GM23338 (cell line): ENCODE measurements around the gene NTRK3. TPM values are rescaled to one million over a fixed set of nuclear protein-coding genes. Genes with fewer than 3 reads are reported as not detected.

Experiments
- ATAC-seq: fragments of 200-7000 bp; cut with Tn5 transposase; 3 replicates; pipeline ENCODE4 v1.9.1; 2020
- DNase-seq: peaks from one replicate; pipeline ENCODE4 v3.0.0-alpha.2; 2015; ENCODE audit warnings: low spot score
- H2AFZ ChIP-seq: fragments of 200-600 bp; sonication (generic); 2 replicates; pipeline ENCODE4 v1.8.0; 2016; ENCODE audit warnings: antibody characterized with exemption, mild to moderate bottlenecking, moderate library complexity
- H3F3A ChIP-seq: fragments of 200-600 bp; sonication (generic); replicated peaks from 2 replicates; pipeline ENCODE4 v1.8.0; 2017; ENCODE audit warnings: antibody characterized with exemption, mixed run types, low read depth
- H3K27ac ChIP-seq: fragments of 200-600 bp; sonication (generic); 2 replicates; pipeline ENCODE4 v1.6.1; 2016; ENCODE audit warnings: low read depth
- H3K27me3 ChIP-seq: fragments of 200-600 bp; sonication (generic); 2 replicates; pipeline ENCODE4 v1.8.0; 2016; ENCODE audit warnings: mild to moderate bottlenecking, mixed run types, moderate library complexity; ENCODE audit not compliant: insufficient read depth
- H3K36me3 ChIP-seq: fragments of 200-600 bp; sonication (generic); 2 replicates; pipeline ENCODE4 v1.8.0; 2016; ENCODE audit warnings: mild to moderate bottlenecking; ENCODE audit not compliant: insufficient read depth
- H3K4me1 ChIP-seq: fragments of 200-600 bp; sonication (generic); 2 replicates; pipeline ENCODE4 v1.8.0; 2016; ENCODE audit warnings: mild to moderate bottlenecking, moderate library complexity; ENCODE audit not compliant: insufficient read depth
- H3K4me2 ChIP-seq: fragments of 200-600 bp; sonication (generic); 2 replicates; pipeline ENCODE4 v1.7.1; 2017; ENCODE audit warnings: mixed run types
- H3K4me3 ChIP-seq: fragments of 200-600 bp; sonication (generic); 2 replicates; pipeline ENCODE4 v1.6.1; 2016; ENCODE audit warnings: mixed run types
- H3K79me2 ChIP-seq: fragments of 200-600 bp; sonication (generic); replicated peaks from 2 replicates; pipeline ENCODE4 v1.8.0; 2017; ENCODE audit warnings: mild to moderate bottlenecking; ENCODE audit not compliant: insufficient read depth
- H3K9me2 ChIP-seq: fragments of 200-600 bp; sonication (generic); 2 replicates; pipeline ENCODE4 v1.8.0; 2017; ENCODE audit not compliant: insufficient read depth
- H4K20me1 ChIP-seq: fragments of 200-600 bp; sonication (generic); replicated peaks from 2 replicates; pipeline ENCODE4 v1.8.0; 2017; ENCODE audit warnings: mild to moderate bottlenecking; ENCODE audit not compliant: insufficient read depth
- H3K27ac Mint-ChIP-seq: 2 replicates; pipeline ENCODE4 v1.8.0; 2020; ENCODE audit warnings: inconsistent platforms, mild to moderate bottlenecking, moderate library complexity, mixed read lengths
- H3K27me3 Mint-ChIP-seq: 3 replicates; pipeline ENCODE4 v1.8.0; 2022; ENCODE audit warnings: low read depth, mild to moderate bottlenecking, moderate library complexity, mixed read lengths, inconsistent platforms; ENCODE audit not compliant: insufficient read depth, poor library complexity
- H3K36me3 Mint-ChIP-seq: 3 replicates; pipeline ENCODE4 v1.8.0; 2021; ENCODE audit warnings: low read depth, mild to moderate bottlenecking, inconsistent platforms, moderate library complexity, mixed read lengths
- H3K4me1 Mint-ChIP-seq: 3 replicates; pipeline ENCODE4 v1.8.0; 2020; ENCODE audit warnings: mild to moderate bottlenecking, inconsistent platforms, mixed read lengths
- H3K4me3 Mint-ChIP-seq: 3 replicates; pipeline ENCODE4 v1.8.0; 2021; ENCODE audit warnings: moderate library complexity, mild to moderate bottlenecking, inconsistent platforms, mixed read lengths
- H3K9me3 Mint-ChIP-seq: 3 replicates; pipeline ENCODE4 v1.8.0; 2020; ENCODE audit warnings: moderate library complexity, mild to moderate bottlenecking, inconsistent platforms, mixed read lengths
- EZH2phosphoT487 ChIP-seq: fragments of 200-600 bp; sonication (generic); IDR thresholded peaks from one replicate; pipeline ENCODE4 v1.8.1; 2018; ENCODE audit warnings: antibody characterized with exemption; ENCODE audit not compliant: unreplicated experiment
- JUNB ChIP-seq: IDR thresholded peaks from one replicate; pipeline ENCODE4 v1.6.1; 2016; ENCODE audit warnings: antibody characterized with exemption; ENCODE audit not compliant: unreplicated experiment
- POLR2AphosphoS5 ChIP-seq: IDR thresholded peaks from 2 replicates; pipeline ENCODE4 v1.6.1; 2016; ENCODE audit warnings: antibody characterized with exemption, low read depth
- STAT1 ChIP-seq: IDR thresholded peaks from one replicate; pipeline ENCODE4 v1.6.1; 2016; ENCODE audit warnings: antibody characterized with exemption; ENCODE audit not compliant: unreplicated experiment
- ZNF331 ChIP-seq: fragments of 250-450 bp; sonication (Bioruptor Pico); IDR thresholded peaks from 2 replicates; pipeline ENCODE4 v1.5.0; 2020; ENCODE audit warnings: low read depth, mild to moderate bottlenecking, moderate library complexity
- polyA plus RNA-seq: library from polyadenylated mRNA; unstranded; fragments of >200 nt; fragmentation: Nextera tagmentation; extraction: Ambion mirVana; gene quantifications from 2 replicates; pipeline ENCODE4 v1.2.1, GENCODE V29; 2016
- total RNA-seq: library from RNA; depleted of rRNA; stranded (reverse); fragments of >200 nt; shearing (Covaris generic); gene quantifications from 2 replicates; pipeline ENCODE4 v1.2.3, GENCODE V29; 2014
- TF ChIP-seq, protein P1 (sequence below): fragments of 250-450 bp; sonication (Bioruptor Pico); IDR thresholded peaks from 2 replicates; pipeline ENCODE4 v1.5.0; 2020; ENCODE audit warnings: mild to moderate bottlenecking, moderate library complexity
- TF ChIP-seq, protein P2 (sequence below): IDR thresholded peaks from one replicate; pipeline ENCODE4 v1.6.1; 2018; ENCODE audit warnings: antibody characterized with exemption; ENCODE audit not compliant: unreplicated experiment
- TF ChIP-seq, protein P3 (sequence below), 2 experiments: fragments of 200-600 bp in 1 of 2; sonication (generic) in 1 of 2; conservative IDR thresholded peaks; 2 replicates each; pipeline versions ENCODE4 v1.5.1 to v1.6.1; 2016 to 2017; ENCODE audit warnings: antibody characterized with exemption in 2 of 2, low read depth in 2 of 2, mild to moderate bottlenecking in 2 of 2, moderate library complexity in 1 of 2

NTRK3 gene
- total and polyA plus RNA-seq, 2 experiments from 2014 or later: 3.1 to 5.3 TPM

GRCh38 chr15:88272421-88272820 lies 15.9 kb upstream of the NTRK3 start:
- Mint-ChIP-seq H3K36me3 (no peaks in the 10 kb centered on the region), H3K4me3 (no peak overlapping the region), H3K27ac (no peak overlapping the region), H3K4me1 (peaks cover 3% of the 10 kb centered on the region; the same call in 1 of the 3 replicates), H3K9me3 (no peaks in the 10 kb centered on the region), H3K27me3 (peaks cover 6% of the 10 kb centered on the region)
- Histone ChIP-seq H3K36me3 (no peaks in the 10 kb centered on the region), H2AFZ (no peak overlapping the region), H3K27ac (no peak overlapping the region), H3K4me2 (no peak overlapping the region), H4K20me1 (no peaks in the 10 kb centered on the region), H3K4me3 (no peak overlapping the region), H3K9me2 (no peaks in the 10 kb centered on the region), H3F3A (no peaks in the 10 kb centered on the region), H3K4me1 (no peaks in the 10 kb centered on the region), H3K27me3 (no peaks in the 10 kb centered on the region), H3K79me2 (no peaks in the 10 kb centered on the region)
- ATAC-seq (no peak), DNase-seq (no peak)
- TF ChIP-seq STAT1 (no peak), ZNF331 (CRISPR knock-in tag) (no peak), JUNB (no peak), POLR2AphosphoS5 (no peak), EZH2phosphoT487 (no peak)
- TF ChIP-seq, protein P1, sequence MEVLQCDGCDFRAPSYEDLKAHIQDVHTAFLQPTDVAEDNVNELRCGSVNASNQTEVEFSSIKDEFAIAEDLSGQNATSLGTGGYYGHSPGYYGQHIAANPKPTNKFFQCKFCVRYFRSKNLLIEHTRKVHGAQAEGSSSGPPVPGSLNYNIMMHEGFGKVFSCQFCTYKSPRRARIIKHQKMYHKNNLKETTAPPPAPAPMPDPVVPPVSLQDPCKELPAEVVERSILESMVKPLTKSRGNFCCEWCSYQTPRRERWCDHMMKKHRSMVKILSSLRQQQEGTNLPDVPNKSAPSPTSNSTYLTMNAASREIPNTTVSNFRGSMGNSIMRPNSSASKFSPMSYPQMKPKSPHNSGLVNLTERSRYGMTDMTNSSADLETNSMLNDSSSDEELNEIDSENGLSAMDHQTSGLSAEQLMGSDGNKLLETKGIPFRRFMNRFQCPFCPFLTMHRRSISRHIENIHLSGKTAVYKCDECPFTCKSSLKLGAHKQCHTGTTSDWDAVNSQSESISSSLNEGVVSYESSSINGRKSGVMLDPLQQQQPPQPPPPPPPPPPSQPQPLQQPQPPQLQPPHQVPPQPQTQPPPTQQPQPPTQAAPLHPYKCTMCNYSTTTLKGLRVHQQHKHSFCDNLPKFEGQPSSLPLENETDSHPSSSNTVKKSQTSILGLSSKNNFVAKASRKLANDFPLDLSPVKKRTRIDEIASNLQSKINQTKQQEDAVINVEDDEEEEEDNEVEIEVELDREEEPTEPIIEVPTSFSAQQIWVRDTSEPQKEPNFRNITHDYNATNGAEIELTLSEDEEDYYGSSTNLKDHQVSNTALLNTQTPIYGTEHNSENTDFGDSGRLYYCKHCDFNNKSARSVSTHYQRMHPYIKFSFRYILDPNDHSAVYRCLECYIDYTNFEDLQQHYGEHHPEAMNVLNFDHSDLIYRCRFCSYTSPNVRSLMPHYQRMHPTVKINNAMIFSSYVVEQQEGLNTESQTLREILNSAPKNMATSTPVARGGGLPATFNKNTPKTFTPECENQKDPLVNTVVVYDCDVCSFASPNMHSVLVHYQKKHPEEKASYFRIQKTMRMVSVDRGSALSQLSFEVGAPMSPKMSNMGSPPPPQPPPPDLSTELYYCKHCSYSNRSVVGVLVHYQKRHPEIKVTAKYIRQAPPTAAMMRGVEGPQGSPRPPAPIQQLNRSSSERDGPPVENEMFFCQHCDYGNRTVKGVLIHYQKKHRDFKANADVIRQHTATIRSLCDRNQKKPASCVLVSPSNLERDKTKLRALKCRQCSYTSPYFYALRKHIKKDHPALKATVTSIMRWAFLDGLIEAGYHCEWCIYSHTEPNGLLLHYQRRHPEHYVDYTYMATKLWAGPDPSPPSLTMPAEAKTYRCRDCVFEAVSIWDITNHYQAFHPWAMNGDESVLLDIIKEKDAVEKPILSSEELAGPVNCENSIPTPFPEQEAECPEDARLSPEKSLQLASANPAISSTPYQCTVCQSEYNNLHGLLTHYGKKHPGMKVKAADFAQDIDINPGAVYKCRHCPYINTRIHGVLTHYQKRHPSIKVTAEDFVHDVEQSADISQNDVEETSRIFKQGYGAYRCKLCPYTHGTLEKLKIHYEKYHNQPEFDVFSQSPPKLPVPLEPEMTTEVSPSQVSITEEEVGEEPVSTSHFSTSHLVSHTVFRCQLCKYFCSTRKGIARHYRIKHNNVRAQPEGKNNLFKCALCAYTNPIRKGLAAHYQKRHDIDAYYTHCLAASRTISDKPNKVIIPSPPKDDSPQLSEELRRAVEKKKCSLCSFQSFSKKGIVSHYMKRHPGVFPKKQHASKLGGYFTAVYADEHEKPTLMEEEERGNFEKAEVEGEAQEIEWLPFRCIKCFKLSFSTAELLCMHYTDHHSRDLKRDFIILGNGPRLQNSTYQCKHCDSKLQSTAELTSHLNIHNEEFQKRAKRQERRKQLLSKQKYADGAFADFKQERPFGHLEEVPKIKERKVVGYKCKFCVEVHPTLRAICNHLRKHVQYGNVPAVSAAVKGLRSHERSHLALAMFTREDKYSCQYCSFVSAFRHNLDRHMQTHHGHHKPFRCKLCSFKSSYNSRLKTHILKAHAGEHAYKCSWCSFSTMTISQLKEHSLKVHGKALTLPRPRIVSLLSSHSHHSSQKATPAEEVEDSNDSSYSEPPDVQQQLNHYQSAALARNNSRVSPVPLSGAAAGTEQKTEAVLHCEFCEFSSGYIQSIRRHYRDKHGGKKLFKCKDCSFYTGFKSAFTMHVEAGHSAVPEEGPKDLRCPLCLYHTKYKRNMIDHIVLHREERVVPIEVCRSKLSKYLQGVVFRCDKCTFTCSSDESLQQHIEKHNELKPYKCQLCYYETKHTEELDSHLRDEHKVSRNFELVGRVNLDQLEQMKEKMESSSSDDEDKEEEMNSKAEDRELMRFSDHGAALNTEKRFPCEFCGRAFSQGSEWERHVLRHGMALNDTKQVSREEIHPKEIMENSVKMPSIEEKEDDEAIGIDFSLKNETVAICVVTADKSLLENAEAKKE (CRISPR knock-in tag): no peak
- TF ChIP-seq, protein P2, sequence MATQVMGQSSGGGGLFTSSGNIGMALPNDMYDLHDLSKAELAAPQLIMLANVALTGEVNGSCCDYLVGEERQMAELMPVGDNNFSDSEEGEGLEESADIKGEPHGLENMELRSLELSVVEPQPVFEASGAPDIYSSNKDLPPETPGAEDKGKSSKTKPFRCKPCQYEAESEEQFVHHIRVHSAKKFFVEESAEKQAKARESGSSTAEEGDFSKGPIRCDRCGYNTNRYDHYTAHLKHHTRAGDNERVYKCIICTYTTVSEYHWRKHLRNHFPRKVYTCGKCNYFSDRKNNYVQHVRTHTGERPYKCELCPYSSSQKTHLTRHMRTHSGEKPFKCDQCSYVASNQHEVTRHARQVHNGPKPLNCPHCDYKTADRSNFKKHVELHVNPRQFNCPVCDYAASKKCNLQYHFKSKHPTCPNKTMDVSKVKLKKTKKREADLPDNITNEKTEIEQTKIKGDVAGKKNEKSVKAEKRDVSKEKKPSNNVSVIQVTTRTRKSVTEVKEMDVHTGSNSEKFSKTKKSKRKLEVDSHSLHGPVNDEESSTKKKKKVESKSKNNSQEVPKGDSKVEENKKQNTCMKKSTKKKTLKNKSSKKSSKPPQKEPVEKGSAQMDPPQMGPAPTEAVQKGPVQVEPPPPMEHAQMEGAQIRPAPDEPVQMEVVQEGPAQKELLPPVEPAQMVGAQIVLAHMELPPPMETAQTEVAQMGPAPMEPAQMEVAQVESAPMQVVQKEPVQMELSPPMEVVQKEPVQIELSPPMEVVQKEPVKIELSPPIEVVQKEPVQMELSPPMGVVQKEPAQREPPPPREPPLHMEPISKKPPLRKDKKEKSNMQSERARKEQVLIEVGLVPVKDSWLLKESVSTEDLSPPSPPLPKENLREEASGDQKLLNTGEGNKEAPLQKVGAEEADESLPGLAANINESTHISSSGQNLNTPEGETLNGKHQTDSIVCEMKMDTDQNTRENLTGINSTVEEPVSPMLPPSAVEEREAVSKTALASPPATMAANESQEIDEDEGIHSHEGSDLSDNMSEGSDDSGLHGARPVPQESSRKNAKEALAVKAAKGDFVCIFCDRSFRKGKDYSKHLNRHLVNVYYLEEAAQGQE: no peak
- TF ChIP-seq, protein P3, sequence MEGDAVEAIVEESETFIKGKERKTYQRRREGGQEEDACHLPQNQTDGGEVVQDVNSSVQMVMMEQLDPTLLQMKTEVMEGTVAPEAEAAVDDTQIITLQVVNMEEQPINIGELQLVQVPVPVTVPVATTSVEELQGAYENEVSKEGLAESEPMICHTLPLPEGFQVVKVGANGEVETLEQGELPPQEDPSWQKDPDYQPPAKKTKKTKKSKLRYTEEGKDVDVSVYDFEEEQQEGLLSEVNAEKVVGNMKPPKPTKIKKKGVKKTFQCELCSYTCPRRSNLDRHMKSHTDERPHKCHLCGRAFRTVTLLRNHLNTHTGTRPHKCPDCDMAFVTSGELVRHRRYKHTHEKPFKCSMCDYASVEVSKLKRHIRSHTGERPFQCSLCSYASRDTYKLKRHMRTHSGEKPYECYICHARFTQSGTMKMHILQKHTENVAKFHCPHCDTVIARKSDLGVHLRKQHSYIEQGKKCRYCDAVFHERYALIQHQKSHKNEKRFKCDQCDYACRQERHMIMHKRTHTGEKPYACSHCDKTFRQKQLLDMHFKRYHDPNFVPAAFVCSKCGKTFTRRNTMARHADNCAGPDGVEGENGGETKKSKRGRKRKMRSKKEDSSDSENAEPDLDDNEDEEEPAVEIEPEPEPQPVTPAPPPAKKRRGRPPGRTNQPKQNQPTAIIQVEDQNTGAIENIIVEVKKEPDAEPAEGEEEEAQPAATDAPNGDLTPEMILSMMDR (conservative IDR thresholded peaks at IDR 0.05; ENCODE audit: low read depth in 2 of 2): no peak
